IPS-NIHi11 (cell line): ENCODE data around the gene CALCB.

Experiments used
- DNase-seq: peaks from one replicate; pipeline ENCODE4 v3.0.0; 2012; ENCODE audit warnings: mixed read lengths, low spot score

CALCB gene

GRCh38 chr11:15074206-15075161, 1.1 kb downstream of the CALCB start:
- peak; percentile 83 for DNase-seq

DNA sequence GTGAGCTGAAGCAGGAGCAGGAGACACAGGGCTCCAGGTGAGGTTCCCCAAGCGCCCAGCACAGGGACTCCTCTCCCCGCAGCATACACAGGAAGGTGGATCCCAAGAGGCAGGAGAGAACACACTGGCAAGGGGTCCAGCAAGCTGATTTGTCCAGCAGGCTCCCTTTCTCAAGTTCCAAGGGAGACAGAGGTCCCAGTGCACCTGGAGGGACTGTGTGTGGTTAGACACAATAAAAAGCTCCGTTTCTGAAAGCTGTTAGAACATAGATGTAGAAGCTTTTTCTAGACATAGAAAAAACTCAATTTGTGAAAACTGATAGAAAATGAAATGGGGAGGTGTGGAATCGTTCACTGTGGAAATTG, 1.8 kb downstream of the CALCB start:
- no peak for DNase-seq

GRCh38 chr11:15091175-15091574, 17.8 kb downstream of the CALCB start:
- no peak for DNase-seq

DNA sequence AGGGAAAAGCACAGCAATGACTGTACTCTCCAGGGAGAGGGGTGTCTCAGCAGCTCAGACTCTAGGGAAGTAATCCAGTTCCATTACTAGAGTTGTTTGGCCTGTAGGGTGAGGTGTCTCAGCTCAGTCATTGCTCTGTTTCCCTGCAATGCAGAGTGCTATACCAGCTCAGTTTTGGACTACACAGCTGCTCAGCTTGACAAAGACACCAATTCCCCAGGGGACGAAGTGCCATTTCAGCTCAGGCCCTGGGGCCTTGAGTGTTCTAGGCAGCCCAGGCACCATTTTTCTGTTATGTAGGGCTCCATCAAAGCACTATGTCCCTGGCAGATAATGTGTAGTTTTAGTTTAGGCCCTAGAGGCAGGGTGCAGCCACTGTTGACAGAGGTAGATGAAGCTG, 18.2 kb downstream of the CALCB start:
- no peak for DNase-seq

DNA sequence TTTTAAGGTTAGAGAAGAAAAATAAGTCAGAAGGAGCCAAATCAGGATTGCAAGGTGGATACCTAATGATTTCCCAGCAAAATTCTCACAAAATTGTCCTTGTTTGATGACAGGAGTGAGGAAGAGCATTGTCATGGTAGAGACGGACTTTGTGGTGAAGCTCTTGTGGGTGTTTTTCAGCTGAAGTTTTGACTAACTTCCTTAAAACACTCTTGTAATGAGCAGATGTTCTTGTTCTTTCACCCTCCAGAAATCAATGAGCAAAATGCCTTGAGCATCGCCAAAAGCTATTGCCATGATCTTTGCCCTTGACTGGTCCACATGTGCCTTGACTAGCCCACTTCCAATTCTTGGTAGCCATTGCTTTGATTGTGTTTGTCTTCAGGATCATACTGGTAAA, 20.0 kb downstream of the CALCB start:
- no peak for DNase-seq

GRCh38 chr11:15095736-15096228, 22.4 kb downstream of the CALCB start:
- no peak for DNase-seq

- DNase-seq, result no peak
Observed at GRCh38 chr11:15097411-15097810, 24.0 kb downstream of the CALCB start.

DNA sequence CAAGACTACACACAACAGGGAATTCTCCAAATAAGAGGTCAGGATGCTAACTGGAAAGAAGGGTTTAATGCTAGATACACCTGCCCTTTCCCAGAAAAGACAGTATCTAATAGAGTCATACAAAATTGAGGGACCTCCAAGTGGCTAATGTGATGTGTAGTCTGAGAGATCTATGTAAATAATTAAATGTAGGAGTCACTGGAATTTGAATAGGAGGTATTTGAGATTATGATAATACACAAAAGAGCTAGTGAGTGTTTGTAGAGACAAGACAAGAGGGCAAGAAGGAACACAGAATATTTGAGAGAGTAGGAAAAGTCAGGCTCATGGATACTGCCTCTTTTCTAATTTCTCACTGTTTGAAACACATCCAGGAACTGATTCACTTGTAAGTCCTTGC, 25.9 kb downstream of the CALCB start:
- DNase-seq, result no peak

DNA sequence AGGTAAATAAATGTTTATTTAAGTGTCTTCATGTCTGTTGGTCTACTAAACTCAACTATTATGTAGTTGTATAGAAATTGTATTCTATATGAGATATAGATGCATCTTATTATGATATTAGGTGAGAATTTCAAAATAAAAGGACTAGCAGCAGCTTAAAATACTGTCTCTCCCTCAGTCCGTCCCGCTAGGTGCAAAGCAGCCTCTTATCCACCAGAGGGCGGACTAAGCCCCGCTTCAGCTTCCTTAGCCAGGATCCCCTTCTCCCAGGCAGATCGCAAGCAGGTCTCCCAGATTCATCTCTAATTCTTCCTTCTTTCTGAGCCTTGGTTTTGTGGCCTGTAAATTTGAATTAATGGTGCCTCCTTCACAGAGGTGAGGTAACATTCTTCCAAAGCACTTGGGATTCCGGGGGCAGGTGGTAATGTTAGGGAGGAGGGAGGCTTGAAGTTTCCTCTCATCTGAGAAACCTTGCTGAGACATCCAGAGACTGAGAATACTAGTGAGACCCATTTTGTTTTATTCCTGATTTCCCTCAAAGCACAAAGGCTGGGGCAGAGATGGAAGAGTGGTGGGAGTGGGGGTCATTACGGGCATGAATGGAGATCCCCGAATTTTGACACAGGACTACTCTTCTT, 27.8 kb downstream of the CALCB start:
- peak; percentile 76 for DNase-seq

DNA sequence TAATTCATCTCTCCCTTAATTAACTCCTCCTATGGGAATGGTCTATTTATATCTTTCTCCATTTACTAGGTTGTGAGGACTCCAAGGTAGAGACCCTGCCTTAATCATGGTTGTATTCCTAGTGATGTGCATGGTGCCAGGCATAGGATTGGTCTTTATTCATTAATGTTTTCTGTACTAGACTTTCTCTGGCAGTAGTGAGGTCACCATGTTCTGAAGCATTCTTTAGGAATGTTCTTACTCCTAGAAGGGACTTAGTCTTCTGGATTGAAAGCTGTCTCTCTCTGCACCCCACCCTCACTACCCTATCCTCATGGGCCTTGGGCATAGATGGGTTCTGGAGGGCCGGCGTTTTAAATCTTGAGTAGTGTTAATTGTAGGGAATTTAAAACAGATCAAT, 30.8 kb downstream of the CALCB start:
- DNase-seq, result no peak

DNA sequence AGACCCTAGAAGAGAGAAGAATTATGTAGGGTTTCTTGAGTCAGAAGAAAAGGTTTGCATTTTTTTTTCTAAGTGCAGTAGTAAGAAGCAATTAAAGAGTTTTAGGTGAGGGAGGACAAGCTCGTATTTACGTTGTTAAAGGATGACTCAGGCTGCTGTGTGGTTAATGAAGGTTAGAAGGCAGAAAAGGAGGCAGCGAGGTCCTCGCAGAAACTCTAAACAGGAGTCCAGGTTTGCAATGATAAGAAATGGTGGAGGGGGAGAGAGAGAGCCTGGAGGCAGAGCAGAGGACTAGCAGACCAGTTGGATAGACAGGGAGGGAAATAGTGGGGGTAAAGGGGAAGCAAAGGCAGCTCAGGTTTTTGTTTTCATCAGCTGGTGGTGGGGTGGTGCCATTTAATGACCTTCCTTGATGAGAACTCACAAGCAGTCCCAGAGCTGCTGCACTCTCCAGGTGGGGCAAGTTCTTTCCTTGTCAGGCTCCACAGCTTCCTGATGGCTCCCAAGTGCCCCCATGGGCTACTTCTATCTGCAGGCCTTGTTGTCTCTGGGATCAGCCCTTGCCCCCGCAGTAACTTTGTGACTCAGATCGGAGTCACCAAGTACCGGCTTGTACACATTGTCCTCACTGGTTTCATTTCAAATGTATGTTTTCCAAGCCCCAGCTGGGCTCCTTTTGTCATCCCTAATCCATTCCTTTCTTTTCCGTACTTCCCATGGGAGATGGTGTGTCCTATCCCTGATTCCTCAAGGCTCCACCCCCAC, 33.0 kb downstream of the CALCB start:
- DNase-seq, result no peak

DNA sequence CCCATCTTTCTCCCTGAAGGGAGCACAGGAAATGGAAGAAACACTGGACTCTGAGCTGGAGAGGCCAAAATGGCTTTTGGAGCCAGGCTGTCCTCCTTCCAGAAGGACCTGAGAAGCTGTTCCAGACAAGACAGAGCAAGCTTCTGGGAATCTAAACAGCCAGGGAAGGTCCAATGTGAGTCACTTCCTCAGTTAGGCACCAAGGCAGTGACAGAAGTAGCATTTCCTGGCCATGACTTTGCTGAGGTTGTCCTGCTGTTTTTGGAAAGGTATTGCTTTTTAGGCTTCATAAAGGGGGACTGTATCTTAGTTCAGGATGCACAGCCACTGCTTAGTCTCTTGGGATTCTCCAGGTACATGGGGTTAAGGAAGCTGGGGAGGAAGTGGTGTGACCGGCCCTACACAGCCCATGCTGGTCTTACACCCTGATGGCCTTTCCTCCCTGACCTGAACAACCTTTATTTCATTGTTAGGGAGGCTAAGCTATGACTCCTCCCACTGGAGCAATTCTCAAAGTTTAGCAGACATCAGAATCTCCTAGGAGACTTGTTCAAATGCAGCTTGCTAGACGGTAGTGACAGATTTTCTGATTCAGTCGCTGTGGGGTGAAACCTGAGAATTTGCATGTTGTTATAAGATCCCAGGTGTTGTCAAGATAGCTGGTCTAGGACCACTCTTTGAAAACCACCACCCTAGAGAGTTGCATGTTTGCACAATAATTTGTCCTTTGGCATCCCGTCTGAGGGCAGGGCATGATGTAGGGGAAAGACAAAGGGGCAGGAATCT, 34.5 kb downstream of the CALCB start:
- DNase-seq, result no peak

DNA sequence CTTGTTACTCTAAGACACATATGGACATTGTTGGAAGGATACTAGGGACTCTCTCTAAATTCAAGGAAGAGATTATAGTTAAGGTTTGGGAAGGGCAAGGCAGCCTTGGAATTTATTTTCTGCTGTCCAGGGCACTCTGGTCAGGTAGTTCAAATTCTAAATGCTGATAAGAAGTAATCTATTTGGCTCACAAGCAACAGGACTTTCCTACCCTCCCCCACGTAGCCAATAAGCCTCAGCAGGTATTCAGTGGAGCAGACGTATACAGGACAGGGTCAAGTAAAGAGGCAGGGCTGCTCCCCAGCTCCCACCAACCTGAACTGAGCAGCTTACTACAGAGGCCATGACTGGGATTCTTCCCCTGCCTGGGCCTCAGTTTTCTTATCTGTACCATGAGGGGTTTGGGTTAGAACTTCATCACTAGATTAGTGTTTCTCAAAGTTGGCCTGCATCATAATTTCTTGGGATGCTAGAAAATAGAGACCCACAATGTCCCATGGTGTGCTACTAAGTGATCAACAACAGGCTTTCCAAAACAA, 35.3 kb downstream of the CALCB start:
- DNase-seq, result no peak

- DNase-seq, result no peak
Observed at GRCh38 chr11:15109602-15110001, 36.2 kb downstream of the CALCB start.

GRCh38 chr11:15111215-15111614, 37.8 kb downstream of the CALCB start:
- no peak for DNase-seq

- no peak for DNase-seq
Observed at GRCh38 chr11:15112131-15112541, 38.7 kb downstream of the CALCB start.

DNA sequence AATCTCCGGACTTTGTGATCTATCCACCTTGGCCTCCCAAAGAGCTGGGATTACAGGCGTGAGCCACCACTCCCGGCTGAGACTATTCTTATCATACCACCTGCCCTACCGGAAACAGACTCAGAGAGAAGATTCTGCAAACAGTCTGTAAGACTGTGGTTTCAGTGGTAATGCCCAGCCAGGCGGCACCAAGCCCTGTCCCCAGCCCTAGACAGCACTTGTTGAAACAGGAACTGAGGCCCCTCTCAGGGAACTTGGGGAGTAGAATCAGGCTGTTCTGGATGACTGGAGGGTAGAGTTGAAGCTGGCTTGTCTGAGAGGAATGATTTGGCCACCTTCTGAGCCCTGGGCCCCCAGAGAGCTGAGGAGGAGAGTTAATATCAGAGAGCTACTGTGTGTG, 40.0 kb downstream of the CALCB start:
- DNase-seq, result no peak

- peak; percentile 72 for DNase-seq
Observed at GRCh38 chr11:15114501-15115475, 41.4 kb downstream of the CALCB start, which contains the start of gene INSC. TSS of gene INSC (plus strand) at chr11:15114923. CDS start at chr11:15149175, 34,252 bp downstream.

- DNase-seq, result no peak
Observed at GRCh38 chr11:15115686-15116085, 42.3 kb downstream of the CALCB start.

DNA sequence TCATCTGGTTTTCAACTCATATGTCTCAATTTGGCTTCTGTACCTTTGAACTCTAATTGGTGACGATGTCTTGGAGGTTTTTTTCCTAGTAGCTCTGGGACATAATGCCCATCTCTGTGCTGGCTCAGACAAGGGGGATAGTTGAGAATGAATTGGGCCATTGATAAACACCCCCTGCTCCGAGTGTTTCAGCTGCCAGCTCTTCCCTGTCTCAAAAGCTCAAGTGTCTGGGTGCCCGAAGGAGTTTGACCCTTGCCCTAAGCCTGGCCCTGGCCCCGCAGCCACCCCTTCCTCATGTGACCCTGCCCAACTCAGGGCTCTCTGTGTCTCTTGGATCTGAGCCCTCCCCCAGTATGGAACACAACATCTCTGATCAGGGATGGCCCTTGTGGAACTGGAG, 44.4 kb downstream of the CALCB start:
- no peak for DNase-seq
